SH-SY5Y (cell line): ENCODE measurements around the gene EXOSC6.

Experiments
- GATA2 ChIP-seq: IDR thresholded peaks from 2 replicates; pipeline ENCODE4 v1.6.1; 2011; ENCODE audit warnings: mild to moderate bottlenecking, low read depth, low read length
- GATA3 ChIP-seq: IDR thresholded peaks from 2 replicates; pipeline ENCODE4 v1.6.1; 2011; ENCODE audit warnings: low read depth, mild to moderate bottlenecking, low read length, moderate library complexity

- TF ChIP-seq GATA2 (no peak), GATA3 (no peak)
These were observed 752 bp downstream of the EXOSC6 start for GRCh38 chr16:70250748-70251628.
